NCI-H128 (cell line): ENCODE data around the gene PFDN1.
"Not testable (repeated sequence)": the region's sequence is repeated elsewhere in the genome, so short reads cannot be mapped to it uniquely, and the experiment has no call there.

Source experiments
- DNase-seq: peaks from one replicate; lab custom pipeline; 2025; ENCODE audit not compliant: unreplicated experiment; lab: John Stamatoyannopoulos, UW

The PFDN1 gene, protein sequence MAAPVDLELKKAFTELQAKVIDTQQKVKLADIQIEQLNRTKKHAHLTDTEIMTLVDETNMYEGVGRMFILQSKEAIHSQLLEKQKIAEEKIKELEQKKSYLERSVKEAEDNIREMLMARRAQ

GRCh38 chr5:140302786-140303639, at the start of gene PFDN1:
TSS of gene PFDN1 (minus strand) at chr5:140303101. CDS start at chr5:140303073, 28 bp downstream.
- DNase-seq: peak; percentile 78

GRCh38 chr5:140351609-140352334, 48.9 kb upstream of the PFDN1 start:
- peak; percentile 7 for DNase-seq

DNA sequence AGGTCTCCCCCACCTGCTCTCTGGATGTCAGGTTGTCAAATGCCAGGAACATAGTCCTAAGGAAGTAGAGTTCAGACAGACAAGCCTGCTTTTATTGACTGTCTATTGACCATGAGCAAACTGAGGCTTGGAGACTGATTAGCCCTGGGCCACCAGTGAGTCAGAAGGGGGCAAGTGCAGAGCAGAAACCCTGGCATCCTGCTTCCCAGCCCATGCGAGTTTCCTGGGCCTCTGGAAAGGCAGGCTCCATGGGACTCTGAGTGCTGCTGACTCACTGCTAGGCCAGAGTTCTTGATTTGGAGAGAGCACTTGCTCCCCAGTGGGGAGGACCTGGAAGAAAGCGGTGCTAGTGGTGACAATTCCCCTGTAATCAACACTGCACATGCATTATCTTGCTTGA, 46.3 kb upstream of the PFDN1 start:
- DNase-seq: no peak

DNA sequence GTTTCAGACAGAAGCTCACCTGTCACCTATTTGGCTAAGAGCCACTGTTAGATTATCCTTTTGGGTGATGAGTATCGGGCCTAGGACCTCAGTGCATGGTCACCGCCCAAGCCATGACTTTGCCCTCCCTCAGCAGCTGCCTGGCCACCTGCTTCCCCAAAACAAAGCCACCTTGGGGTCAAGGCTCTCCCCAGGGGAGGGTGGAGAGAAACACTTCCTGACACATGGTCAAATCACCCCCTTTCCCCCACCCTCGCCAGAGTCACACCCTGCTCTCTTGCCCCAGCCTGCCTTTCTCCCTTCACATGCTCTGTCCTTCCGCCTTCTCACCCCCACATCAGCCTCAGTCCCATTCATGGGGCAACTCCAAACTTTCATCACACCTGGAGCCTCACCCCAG, 45.2 kb upstream of the PFDN1 start:
- no peak for DNase-seq

- no peak for DNase-seq
These were observed 44.5 kb upstream of the PFDN1 start for GRCh38 chr5:140347360-140347759.

- DNase-seq: peak; percentile 49
These were observed 43.7 kb upstream of the PFDN1 start, which contains the start of gene HBEGF for GRCh38 chr5:140346348-140347221. TSS of gene HBEGF (minus strand) at chr5:140346603. CDS start at chr5:140346328, 275 bp downstream.

DNA sequence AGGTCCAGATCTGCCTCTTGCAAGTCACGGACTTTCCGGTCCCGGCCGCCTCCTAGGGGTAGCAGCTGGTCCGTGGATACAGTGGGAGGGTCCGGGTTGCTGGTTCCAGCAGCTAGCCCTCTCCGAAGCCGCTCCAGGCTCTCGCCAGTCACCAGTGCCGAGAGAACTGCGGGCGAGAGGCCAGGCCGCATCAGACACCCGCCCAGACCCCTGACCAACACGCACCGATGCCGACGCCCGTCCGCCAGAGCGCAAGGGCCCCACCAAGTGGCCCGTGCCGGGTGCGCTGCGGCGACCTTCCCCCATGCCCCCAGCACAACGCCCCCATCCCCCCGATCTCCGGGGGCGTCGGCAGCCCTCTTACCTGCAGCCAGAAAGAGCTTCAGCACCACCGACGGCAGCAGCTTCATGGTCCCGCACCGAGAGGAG, 43.0 kb upstream of the PFDN1 start:
- no peak for DNase-seq

GRCh38 chr5:140344683-140345423, 42.0 kb upstream of the PFDN1 start:
- no peak for DNase-seq

DNA sequence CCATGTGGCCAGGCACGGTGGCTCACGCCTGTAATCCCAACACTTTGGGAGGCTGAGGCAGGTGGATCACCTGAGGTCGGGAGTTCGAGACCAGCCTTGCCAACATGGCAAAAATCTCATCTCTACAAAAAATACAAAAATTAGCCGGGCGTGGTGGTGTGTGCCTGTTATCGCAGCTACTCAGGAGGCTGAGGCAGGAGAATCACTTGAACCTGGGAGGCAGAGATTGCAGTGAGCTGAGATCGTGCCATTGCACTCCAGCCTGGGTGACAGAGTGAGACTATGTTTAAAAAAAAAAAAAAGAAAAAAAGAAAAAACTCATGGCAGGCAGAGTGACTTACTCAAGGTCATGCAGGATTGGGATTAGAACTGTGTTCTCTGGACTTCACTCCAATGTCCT, 40.9 kb upstream of the PFDN1 start:
- not testable (repeated sequence) for DNase-seq

DNA sequence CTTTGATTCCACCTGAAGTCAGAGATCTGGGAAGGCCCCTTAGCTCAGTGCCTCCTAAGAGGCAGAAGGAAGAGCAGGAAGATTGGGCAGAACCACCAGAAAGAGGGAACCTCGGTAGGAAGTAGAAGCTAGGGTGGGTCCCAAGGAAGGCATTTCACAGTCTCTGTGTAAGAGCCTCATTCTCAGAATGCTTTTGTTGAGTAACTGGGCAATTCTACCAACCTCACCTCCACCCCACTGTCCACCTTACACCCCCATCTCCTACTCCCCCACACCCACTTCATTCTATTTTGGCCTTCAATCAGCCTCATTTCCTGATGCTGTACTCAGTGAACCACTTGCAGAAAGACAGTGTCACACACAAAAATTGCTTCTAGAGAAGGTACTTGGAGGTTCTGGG, 40.0 kb upstream of the PFDN1 start:
- DNase-seq: no peak

DNA sequence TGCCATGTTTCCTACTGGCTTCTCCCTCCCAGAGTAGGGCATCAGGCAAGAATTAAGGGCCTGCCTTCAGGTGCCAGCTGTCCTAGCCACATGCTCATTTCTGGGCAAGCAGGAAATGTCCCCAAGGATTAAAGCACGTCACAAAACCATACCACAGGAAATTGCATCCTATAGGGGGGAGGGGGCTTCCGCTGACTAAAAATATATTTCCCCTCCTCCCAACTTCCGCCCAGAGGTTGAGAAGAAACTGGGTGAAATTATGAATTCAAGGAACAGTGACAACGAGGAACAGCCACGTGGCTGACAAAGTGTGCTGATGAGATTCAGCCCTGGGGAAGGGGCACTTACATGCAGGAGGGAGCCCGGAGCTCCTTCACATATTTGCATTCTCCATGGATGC, 39.4 kb upstream of the PFDN1 start:
- DNase-seq: no peak

- no peak for DNase-seq
These were observed 38.7 kb upstream of the PFDN1 start for GRCh38 chr5:140341591-140341990.

GRCh38 chr5:140340605-140341121, 37.8 kb upstream of the PFDN1 start:
- DNase-seq: no peak

DNA sequence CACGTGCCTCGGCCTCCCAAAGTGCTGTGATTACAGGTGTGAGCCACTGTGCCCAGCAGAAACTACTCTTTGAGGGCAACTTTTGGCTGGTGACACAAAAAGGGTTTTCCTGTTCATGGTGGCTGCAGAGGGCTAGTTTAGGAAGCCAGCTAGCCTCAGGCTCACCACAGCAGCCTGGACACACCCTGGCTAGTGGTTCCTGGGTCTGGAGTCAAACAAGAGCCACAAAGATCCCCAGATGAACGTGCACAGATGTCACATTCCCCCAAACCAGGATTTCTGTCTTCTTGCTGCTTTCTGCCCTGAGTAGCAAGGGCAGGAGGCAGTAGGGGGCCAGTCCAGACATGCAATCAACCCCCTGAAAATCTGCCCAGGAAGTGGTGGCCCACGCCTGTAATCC, 36.7 kb upstream of the PFDN1 start:
- no peak for DNase-seq

DNA sequence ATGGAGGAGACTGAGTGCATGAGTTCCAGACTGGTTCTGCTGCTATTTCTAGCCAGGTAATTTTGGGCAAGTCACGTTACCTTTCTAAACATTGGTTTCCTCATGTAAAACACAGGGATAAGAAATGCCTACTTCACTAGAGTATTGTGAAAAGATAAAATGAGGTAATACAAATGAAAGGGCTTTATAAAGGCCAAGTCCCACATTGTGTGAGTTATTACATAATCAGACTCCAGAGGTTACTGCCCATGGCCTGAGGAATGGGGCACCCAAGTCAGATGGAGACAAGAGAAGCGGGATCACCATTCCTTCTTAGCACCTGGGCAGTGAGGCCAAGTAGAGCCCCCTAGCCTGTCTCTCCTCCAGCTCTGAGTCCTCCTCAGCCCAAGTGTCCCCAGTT, 36.0 kb upstream of the PFDN1 start:
- no peak for DNase-seq

DNA sequence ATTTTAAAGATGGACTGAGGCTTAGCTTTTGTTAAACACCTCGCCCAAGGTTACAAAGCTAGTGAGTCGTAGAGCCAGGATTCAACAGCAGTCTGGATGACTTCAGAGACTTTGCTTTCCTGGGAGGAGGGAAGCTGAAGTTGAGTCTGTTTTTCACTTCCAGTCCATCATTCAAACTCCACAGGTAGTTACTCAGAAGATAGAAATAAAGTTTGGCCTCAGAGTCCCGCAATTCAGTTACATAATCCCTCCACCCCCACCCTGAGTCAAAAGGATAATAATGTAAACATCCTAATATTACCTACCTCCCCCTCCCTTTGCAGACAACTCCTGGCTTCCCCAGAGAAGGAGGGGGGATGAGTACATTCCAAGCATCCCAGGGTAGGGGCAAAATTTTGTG, 35.4 kb upstream of the PFDN1 start:
- no peak for DNase-seq

- no peak for DNase-seq
These were observed 35.0 kb upstream of the PFDN1 start for GRCh38 chr5:140337880-140338279.

DNA sequence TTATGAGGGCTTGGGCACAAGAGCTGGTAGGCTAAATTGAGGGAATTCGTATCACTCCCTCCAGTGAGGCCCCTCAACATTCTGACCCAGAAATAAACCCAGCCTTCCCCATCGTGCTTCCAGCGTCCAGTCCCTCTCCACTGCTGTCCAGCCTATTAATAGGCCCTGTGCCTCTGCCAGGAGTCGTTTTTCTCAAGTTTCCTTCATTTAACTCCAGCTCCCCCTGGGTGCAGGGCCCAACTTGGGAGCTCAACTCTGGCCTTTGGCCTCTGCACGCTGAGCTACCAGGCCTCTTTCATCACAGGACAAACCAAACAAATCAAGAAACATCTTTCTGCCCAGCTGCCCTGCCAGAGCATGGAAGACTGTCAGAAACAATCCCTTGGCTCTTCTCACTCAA, 33.5 kb upstream of the PFDN1 start:
- DNase-seq: no peak

- DNase-seq: no peak
These were observed 28.7 kb upstream of the PFDN1 start for GRCh38 chr5:140331638-140332037.
